Neural crest cell (in vitro differentiated cells): Measurements from ENCODE around the gene CDKN1A. TPM values are rescaled to one million over a fixed set of nuclear protein-coding genes. Genes with fewer than 3 reads are reported as not detected.
"Not testable (repeated sequence)": the region's sequence is repeated elsewhere in the genome, so short reads cannot be mapped to it uniquely, and the experiment has no call there.

Source experiments
- DNase-seq: peaks from one replicate; pipeline ENCODE4 v3.0.0; 2021; ENCODE audit warnings: low read depth, mixed read lengths, low spot score
- H3K27ac Mint-ChIP-seq: one replicate; pipeline ENCODE4 v1.8.0; 2021; ENCODE audit warnings: mild to moderate bottlenecking, mixed read lengths; ENCODE audit not compliant: unreplicated experiment
- H3K27me3 Mint-ChIP-seq: 2 replicates; pipeline ENCODE4 v1.8.0; 2021; ENCODE audit warnings: low read depth, mild to moderate bottlenecking, mixed read lengths
- H3K36me3 Mint-ChIP-seq: 2 replicates; pipeline ENCODE4 v1.8.0; 2021; ENCODE audit warnings: low read depth, mild to moderate bottlenecking, mixed read lengths
- H3K4me1 Mint-ChIP-seq: 2 replicates; pipeline ENCODE4 v1.8.0; 2021; ENCODE audit warnings: mixed read lengths
- H3K4me3 Mint-ChIP-seq: one replicate; pipeline ENCODE4 v1.8.0; 2021; ENCODE audit warnings: mild to moderate bottlenecking, mixed read lengths
- H3K9me3 Mint-ChIP-seq: 2 replicates; pipeline ENCODE4 v1.8.0; 2021; ENCODE audit warnings: mixed read lengths
- CTCF ChIP-seq: fragments of 200-600 bp; sonication (generic); conservative IDR thresholded peaks from 2 replicates; pipeline ENCODE4 v1.5.0; 2021; ENCODE audit warnings: antibody characterized with exemption, mild to moderate bottlenecking
- total RNA-seq: library from RNA; stranded (reverse); gene quantifications from 2 replicates; pipeline ENCODE4 v1.2.1, GENCODE V29; 2021

CDKN1A gene
- total RNA-seq, 1 donor from 2014 or later = 12.5 TPM

GRCh38 chr6:36700831-36701230 lies 22.3 kb downstream of the CDKN1A start:
- no peak for DNase-seq
- Mint-ChIP-seq H3K9me3 (peaks cover 2% of the 10 kb centered on the region), H3K4me1 (peaks cover 9% of the 10 kb centered on the region), H3K27me3 (no peaks in the 10 kb centered on the region), H3K36me3 (no peaks in the 10 kb centered on the region), H3K4me3 (no peak overlapping the region), H3K27ac (no peak overlapping the region)
- no peak for TF ChIP-seq CTCF

- Mint-ChIP-seq H3K27ac (no peak overlapping the region), H3K9me3 (peaks cover 2% of the 10 kb centered on the region), H3K36me3 (no peaks in the 10 kb centered on the region), H3K4me1 (peaks cover 9% of the 10 kb centered on the region), H3K27me3 (no peaks in the 10 kb centered on the region), H3K4me3 (no peak overlapping the region)
- TF ChIP-seq CTCF = no peak
- DNase-seq = no peak
These were observed 23.0 kb downstream of the CDKN1A start for GRCh38 chr6:36701401-36701991.

GRCh38 chr6:36702656-36703055 lies 24.1 kb downstream of the CDKN1A start:
- H3K36me3 Mint-ChIP-seq = no peaks in the 10 kb centered on the region
- H3K27ac Mint-ChIP-seq = no peak overlapping the region
- H3K4me1 Mint-ChIP-seq = peaks cover 9% of the 10 kb centered on the region
- DNase-seq = no peak
- no peaks in the 10 kb centered on the region for H3K27me3 Mint-ChIP-seq
- H3K4me3 Mint-ChIP-seq = no peak overlapping the region
- no peak for TF ChIP-seq CTCF
- H3K9me3 Mint-ChIP-seq = no peaks in the 10 kb centered on the region

GRCh38 chr6:36703081-36703606 lies 24.6 kb downstream of the CDKN1A start:
- DNase-seq = no peak
- H3K4me3 Mint-ChIP-seq = no peak overlapping the region
- H3K9me3 Mint-ChIP-seq = no peaks in the 10 kb centered on the region
- peaks cover 9% of the 10 kb centered on the region for H3K4me1 Mint-ChIP-seq
- TF ChIP-seq CTCF = no peak
- H3K36me3 Mint-ChIP-seq = no peaks in the 10 kb centered on the region
- H3K27ac Mint-ChIP-seq = no peak overlapping the region
- no peaks in the 10 kb centered on the region for H3K27me3 Mint-ChIP-seq

- no peak overlapping the region for H3K4me3 Mint-ChIP-seq
- H3K9me3 Mint-ChIP-seq = no peaks in the 10 kb centered on the region
- TF ChIP-seq CTCF = no peak
- no peak for DNase-seq
- peaks cover 9% of the 10 kb centered on the region for H3K4me1 Mint-ChIP-seq
- H3K27ac Mint-ChIP-seq = no peak overlapping the region
- H3K36me3 Mint-ChIP-seq = no peaks in the 10 kb centered on the region
- no peaks in the 10 kb centered on the region for H3K27me3 Mint-ChIP-seq
These were observed 25.5 kb downstream of the CDKN1A start for GRCh38 chr6:36703982-36704381.

- DNase-seq, H3K36me3 Mint-ChIP-seq, H3K27me3 Mint-ChIP-seq, H3K9me3 Mint-ChIP-seq, H3K4me3 Mint-ChIP-seq, H3K27ac Mint-ChIP-seq: not testable (repeated sequence)
- peaks cover 13% of the 10 kb centered on the region for H3K4me1 Mint-ChIP-seq
These were observed 26.6 kb downstream of the CDKN1A start for GRCh38 chr6:36704961-36705577.
